ENCODE data around the gene TEX30.
"Not testable (repeated sequence)": the region's sequence is repeated elsewhere in the genome, so short reads cannot be mapped to it uniquely, and the experiment has no call there.

Gene TEX30

DNA sequence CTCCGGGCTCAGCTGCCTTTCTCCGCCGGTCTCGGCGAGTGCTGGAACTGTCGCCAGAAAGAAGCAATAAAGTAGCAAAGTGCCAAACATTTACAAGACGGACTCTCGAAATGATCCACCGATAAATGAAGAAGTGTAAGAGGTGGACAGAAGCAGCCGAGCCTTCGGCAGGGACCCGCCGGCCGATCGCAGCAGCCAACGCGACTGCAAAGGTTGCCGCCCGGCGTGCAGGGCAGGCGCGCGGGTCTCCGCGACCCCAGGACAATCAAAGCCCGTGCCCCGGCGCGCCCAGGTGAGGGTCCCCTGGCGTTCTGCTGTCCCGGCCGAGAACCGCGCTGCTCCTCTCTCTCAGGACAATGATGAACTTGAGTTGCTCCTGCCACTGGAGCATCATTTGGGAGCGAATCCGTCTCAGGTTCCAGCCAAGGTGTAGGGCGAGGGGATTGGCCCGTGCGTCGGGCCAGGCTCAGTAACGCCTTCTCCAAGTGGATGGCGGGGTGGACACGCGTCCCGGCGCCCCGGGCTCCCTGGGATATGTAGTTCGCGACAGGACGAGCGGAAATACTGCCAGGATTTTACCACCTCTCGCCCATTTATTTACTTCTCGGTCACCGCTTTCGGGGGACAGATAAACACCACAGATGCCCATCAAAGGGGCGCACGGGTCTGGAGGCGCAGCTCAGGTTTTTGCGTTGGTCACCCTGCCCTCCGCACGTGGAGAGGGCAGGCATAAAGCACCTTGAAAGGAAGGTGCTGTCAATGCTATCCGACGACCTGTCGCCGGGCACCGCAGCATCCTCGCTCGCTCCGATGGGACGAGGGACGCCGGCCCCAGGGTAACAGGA, 25.2 kb upstream of the TEX30 start, which contains the start of the genes BIVM and POGLUT2:
BIVM (plus strand) TSS at position 539 of the 845 bp plus-strand sequence. CDS start 8,149 bp downstream, outside the sequence.
POGLUT2 (minus strand) TSS at position 396 of the 845 bp plus-strand sequence; CDS start at position 90, 306 bp downstream.
- H3K27ac Mint-ChIP-seq, result peak within 1 kb of the TSS; percentile 87 to 91
- H3K27me3 Mint-ChIP-seq, result no peaks in the 10 kb centered on the region
- peaks cover 8% of the 10 kb centered on the region for H3K36me3 Mint-ChIP-seq (ENCODE audit: insufficient read depth)
- peaks cover 13 to 24% of the 10 kb centered on the region in 2 donors for H3K4me1 Mint-ChIP-seq (ENCODE audit: low read depth in 2 of 2)
- peak within 1 kb of the TSS; percentile 93 to 96 for H3K4me3 Mint-ChIP-seq
- ATAC-seq (replicated peaks), result peak; percentile 79
- DNase-seq, result peak; percentile 66 to 71 (median 68)
- H3K9me3 Mint-ChIP-seq, result no peaks in the 10 kb centered on the region

DNA sequence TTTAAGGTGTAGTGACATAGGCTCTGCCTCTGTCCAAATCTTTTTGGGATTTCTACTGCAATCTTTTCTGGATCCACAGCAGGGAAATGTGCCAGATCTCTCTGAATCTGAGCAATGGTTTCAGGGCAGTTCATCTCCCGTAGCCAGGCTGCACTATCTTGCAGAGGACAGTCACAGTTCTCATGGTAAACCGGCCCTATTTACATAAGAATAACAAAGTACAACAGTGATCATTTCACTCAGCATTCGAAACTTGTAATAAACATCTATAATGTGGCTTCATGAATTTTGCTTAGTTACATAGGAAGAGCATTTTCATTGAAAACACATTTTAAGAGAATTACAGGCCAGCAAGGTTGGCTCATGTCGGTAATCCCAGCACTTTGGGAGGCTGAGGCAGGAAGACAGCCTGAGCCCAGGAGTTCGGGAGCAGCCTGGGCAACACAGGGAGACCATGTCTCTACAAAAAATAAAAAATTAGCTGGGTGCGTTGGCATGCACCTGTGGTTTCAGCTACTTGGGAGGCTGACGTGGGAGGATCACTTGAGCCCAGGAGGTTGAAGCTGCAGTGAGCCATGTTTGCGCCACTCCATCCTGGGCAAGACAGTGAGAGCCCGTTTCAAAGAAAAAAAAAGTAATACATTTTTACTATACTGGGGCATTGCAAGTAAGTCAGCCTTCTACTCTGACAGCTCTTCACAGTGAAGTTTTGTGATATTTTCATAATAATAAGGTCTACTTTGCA, 20.2 kb upstream of the TEX30 start:
- H3K27ac Mint-ChIP-seq, result no peak overlapping the region
- ATAC-seq (replicated peaks) (no peak), DNase-seq (no peak)
- no peaks in the 10 kb centered on the region for H3K9me3 Mint-ChIP-seq
- no peaks in the 10 kb centered on the region for H3K27me3 Mint-ChIP-seq
- H3K4me3 Mint-ChIP-seq, result no peak overlapping the region
- peaks cover 2 to 6% of the 10 kb centered on the region in 2 donors for H3K4me1 Mint-ChIP-seq (ENCODE audit: low read depth in 2 of 2)
- peaks cover 7% of the 10 kb centered on the region for H3K36me3 Mint-ChIP-seq (ENCODE audit: insufficient read depth)

- Mint-ChIP-seq H3K4me1 (ENCODE audit: low read depth in 2 of 2) (no peaks in the 10 kb centered on the region), H3K4me3 (no peak overlapping the region), H3K9me3 (no peaks in the 10 kb centered on the region), H3K27ac (peak overlapping the region in 1 of 2 donors; percentile 75), H3K36me3 (ENCODE audit: insufficient read depth) (peaks cover 6% of the 10 kb centered on the region), H3K27me3 (no peaks in the 10 kb centered on the region)
- DNase-seq (no peak), ATAC-seq (replicated peaks) (no peak)
These were observed 18.8 kb upstream of the TEX30 start for GRCh38 chr13:102792396-102792795.

DNA sequence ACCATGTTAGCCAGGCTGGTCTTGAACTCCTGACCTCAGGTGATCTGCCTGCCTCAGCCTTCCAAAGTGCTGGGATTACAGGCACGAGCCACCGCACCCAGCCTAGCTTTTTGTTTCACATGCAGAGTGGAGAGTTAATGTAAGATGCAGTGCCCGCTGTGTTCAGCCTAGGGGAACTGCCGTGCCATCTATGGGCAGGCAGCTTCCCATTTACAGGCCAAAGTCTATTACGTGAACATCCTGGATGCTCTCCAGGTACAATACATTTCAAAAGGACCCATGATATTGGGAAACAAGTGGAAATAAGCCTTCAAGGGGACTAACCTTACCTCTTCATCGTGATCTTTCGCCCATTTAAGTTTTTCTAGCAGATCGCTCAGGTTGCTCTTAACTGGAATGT, 15.1 kb upstream of the TEX30 start:
- DNase-seq (no peak), ATAC-seq (replicated peaks) (no peak)
- H3K27me3 Mint-ChIP-seq, result no peaks in the 10 kb centered on the region
- H3K27ac Mint-ChIP-seq, result no peak overlapping the region
- no peaks in the 10 kb centered on the region for H3K4me1 Mint-ChIP-seq (ENCODE audit: low read depth in 2 of 2)
- no peaks in the 10 kb centered on the region for H3K9me3 Mint-ChIP-seq
- no peak overlapping the region for H3K4me3 Mint-ChIP-seq
- H3K36me3 Mint-ChIP-seq (ENCODE audit: insufficient read depth), result peaks cover 2% of the 10 kb centered on the region

GRCh38 chr13:102784483-102784882, 10.9 kb upstream of the TEX30 start:
- H3K4me1 Mint-ChIP-seq (ENCODE audit: low read depth in 2 of 2), result peaks cover 5 to 11% of the 10 kb centered on the region in 2 donors
- no peak overlapping the region for H3K4me3 Mint-ChIP-seq
- DNase-seq, result no peak
- H3K36me3 Mint-ChIP-seq (ENCODE audit: insufficient read depth), result peaks cover 2% of the 10 kb centered on the region
- H3K27ac Mint-ChIP-seq, result no peak overlapping the region
- H3K9me3 Mint-ChIP-seq, result no peaks in the 10 kb centered on the region
- no peaks in the 10 kb centered on the region for H3K27me3 Mint-ChIP-seq
- ATAC-seq (replicated peaks), result no peak

DNA sequence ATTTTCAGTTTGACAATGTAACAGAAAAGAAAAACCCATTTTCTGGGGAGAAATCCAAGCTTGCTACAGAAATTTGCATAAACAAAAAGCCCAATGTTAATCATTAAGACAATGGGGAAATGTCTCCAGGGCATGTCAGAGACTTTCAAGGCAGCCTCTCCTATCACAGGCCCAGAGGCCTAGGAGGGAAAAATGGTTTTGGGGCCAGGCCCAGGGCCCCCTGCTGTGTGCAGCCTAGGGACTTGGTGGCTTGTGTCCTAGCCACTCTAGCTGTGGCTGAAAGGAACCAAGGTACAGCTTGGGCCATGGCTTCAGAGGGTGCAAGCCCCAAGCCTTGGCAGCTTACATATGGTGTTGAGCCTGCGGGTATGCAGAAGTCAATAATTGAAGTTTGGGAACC, 8.0 kb upstream of the TEX30 start:
- peak overlapping the region in 1 of 2 donors; percentile 66 for H3K27ac Mint-ChIP-seq
- DNase-seq, result no peak
- no peaks in the 10 kb centered on the region for H3K9me3 Mint-ChIP-seq
- H3K4me3 Mint-ChIP-seq, result no peak overlapping the region
- H3K27me3 Mint-ChIP-seq, result no peaks in the 10 kb centered on the region
- H3K4me1 Mint-ChIP-seq (ENCODE audit: low read depth in 2 of 2), result peaks cover 13 to 20% of the 10 kb centered on the region in 2 donors
- H3K36me3 Mint-ChIP-seq (ENCODE audit: insufficient read depth), result peaks cover 4% of the 10 kb centered on the region
- ATAC-seq (replicated peaks), result no peak

DNA sequence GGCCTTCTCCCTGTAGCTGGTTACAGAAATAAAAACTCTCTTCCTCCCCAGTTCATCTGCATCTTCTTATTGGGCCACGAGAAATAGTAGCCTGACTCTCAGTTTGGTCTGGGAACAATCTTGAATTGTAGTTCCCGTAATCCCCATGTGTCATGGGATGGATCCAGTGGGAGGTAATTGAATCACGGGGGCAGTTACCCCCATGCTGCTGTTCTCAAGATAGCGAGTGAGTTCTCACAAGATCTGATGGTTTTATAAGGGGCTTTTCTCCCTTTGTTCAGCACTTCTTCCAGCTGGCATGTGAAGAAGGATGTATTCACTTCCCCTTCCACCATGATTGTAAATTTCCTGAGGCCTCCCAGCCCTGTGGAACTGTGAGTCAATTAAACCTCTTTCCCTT, 7.1 kb upstream of the TEX30 start:
- peaks cover 13 to 20% of the 10 kb centered on the region in 2 donors for H3K4me1 Mint-ChIP-seq (ENCODE audit: low read depth in 2 of 2)
- H3K9me3 Mint-ChIP-seq, result not testable (repeated sequence)

GRCh38 chr13:102779436-102780159, 6.0 kb upstream of the TEX30 start:
- DNase-seq, result peak in 1 of 3 experiments; percentile 15
- peak overlapping the region; percentile 24 to 85 for H3K27ac Mint-ChIP-seq
- ATAC-seq (replicated peaks), result peak; percentile 87
- H3K36me3 Mint-ChIP-seq (ENCODE audit: insufficient read depth), result peaks cover 4% of the 10 kb centered on the region
- H3K4me3 Mint-ChIP-seq, result peak overlapping the region; percentile 10 to 18
- no peaks in the 10 kb centered on the region for H3K9me3 Mint-ChIP-seq
- H3K27me3 Mint-ChIP-seq, result no peaks in the 10 kb centered on the region
- H3K4me1 Mint-ChIP-seq (ENCODE audit: low read depth in 2 of 2), result peaks cover 14 to 20% of the 10 kb centered on the region in 2 donors

More for the DNA sequence above, 7.1 kb upstream of the TEX30 start:
- H3K27ac Mint-ChIP-seq; DNase-seq; H3K27me3 Mint-ChIP-seq; ATAC-seq (replicated peaks); H3K36me3 Mint-ChIP-seq (ENCODE audit: insufficient read depth); H3K4me3 Mint-ChIP-seq: not testable (repeated sequence)

DNA sequence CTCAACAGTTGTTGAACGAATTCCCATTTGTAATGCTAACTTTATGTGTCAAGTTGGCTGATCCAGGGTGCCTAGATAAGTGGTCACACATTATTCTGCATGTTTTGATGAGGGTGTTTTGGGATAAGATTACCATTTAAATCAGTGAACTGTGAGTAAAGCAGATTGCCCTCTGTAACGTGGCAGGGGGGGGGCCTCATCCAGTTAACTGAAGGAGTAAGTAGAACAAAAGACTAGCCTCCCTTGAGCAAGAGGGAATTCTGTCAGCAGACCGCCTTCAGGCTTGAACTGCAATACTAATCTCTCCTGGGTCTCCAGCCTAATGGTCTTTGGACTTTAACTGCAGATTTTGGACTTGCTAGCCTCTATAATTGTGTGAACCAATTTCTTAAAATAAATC, 4.2 kb upstream of the TEX30 start:
- Mint-ChIP-seq H3K27me3 (no peaks in the 10 kb centered on the region), H3K4me3 (no peak overlapping the region), H3K9me3 (no peaks in the 10 kb centered on the region), H3K27ac (peak overlapping the region in 1 of 2 donors; percentile 85), H3K36me3 (ENCODE audit: insufficient read depth) (peaks cover 22% of the 10 kb centered on the region), H3K4me1 (ENCODE audit: low read depth in 2 of 2) (peaks cover 20 to 28% of the 10 kb centered on the region in 2 donors)
- no peak for ATAC-seq (replicated peaks)
- no peak for DNase-seq

DNA sequence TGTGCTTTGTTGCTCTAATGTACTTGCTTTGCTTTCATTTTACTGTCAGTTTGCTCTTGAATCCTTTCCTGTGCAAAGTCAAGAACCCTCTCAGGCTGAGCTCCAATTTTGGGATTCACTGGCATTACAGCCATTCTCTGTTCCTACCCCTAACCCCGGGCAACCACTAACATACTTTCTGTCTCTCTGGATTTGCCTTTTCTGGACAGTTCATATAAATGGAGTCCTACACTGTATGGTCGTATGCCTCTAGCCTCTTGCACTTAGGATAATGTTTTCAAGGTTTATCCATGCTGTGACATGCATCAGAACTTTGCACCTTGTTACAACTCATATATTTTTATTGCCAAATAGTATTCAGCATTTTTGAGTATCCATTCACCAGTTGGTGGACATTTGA, 2.7 kb upstream of the TEX30 start:
- Mint-ChIP-seq H3K4me1 (ENCODE audit: low read depth in 2 of 2) (peaks cover 30 to 31% of the 10 kb centered on the region in 2 donors), H3K27me3 (no peaks in the 10 kb centered on the region), H3K27ac (no peak overlapping the region), H3K4me3 (no peak overlapping the region), H3K36me3 (ENCODE audit: insufficient read depth) (peaks cover 31% of the 10 kb centered on the region), H3K9me3 (no peaks in the 10 kb centered on the region)
- DNase-seq (no peak), ATAC-seq (replicated peaks) (no peak)

GRCh38 chr13:102774591-102775520, 1.3 kb upstream of the TEX30 start:
- Mint-ChIP-seq H3K27me3 (no peaks in the 10 kb centered on the region), H3K4me3 (peak overlapping the region; percentile 83 to 92), H3K27ac (peak overlapping the region; percentile 89 to 91), H3K4me1 (ENCODE audit: low read depth in 2 of 2) (peaks cover 29 to 30% of the 10 kb centered on the region in 2 donors), H3K9me3 (no peaks in the 10 kb centered on the region), H3K36me3 (ENCODE audit: insufficient read depth) (peaks cover 31% of the 10 kb centered on the region)
- no peak for ATAC-seq (replicated peaks)
- no peak for DNase-seq

DNA sequence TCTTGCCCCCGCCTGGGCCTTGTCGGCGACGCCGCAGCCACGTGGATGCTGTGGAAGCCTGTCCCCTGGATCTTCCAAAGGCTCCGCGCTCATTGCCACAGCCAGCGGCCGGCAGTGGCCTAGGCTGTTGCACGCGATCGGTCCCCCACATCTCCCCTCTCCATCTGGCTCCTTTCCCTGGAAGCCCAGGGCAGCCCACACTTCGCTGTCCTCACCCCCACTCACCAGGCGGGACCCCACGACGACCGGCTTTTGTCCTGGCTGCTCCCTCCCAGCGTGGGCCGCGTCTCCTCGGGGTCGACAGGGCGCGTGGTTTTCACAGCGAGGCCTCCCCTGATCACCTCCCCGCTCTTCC, 605 bp upstream of the TEX30 start:
- Mint-ChIP-seq H3K9me3 (no peaks in the 10 kb centered on the region), H3K27ac (peak overlapping the region; percentile 89 to 91), H3K4me1 (ENCODE audit: low read depth in 2 of 2) (peaks cover 24% of the 10 kb centered on the region in 2 donors), H3K36me3 (ENCODE audit: insufficient read depth) (peaks cover 27% of the 10 kb centered on the region), H3K4me3 (peak overlapping the region; percentile 83 to 92), H3K27me3 (no peaks in the 10 kb centered on the region)
- DNase-seq (no peak), ATAC-seq (replicated peaks) (no peak)

All from effector memory CD8-positive, alpha-beta T cell (primary cell).